Limb (tissue), 2 donors: ENCODE measurements around the gene RIMBP2.
"Not testable (repeated sequence)": the region's sequence is repeated elsewhere in the genome, so short reads cannot be mapped to it uniquely, and the experiment has no call there.

Experiments
- DNase-seq, 2 donors: peaks; one replicate each; pipeline ENCODE4 v3.0.0-alpha.2; 2016; ENCODE audit errors: extremely low spot score in 2 of 2

Gene RIMBP2

GRCh38 chr12:130596241-130596640 lies 119.9 kb downstream of the RIMBP2 start:
- no peak for DNase-seq

GRCh38 chr12:130595566-130595965 lies 120.5 kb downstream of the RIMBP2 start:
- no peak for DNase-seq

GRCh38 chr12:130593056-130593455 lies 123.0 kb downstream of the RIMBP2 start:
- no peak for DNase-seq

GRCh38 chr12:130592641-130593040 lies 123.5 kb downstream of the RIMBP2 start:
- DNase-seq = no peak

GRCh38 chr12:130591736-130592135 lies 124.4 kb downstream of the RIMBP2 start:
- DNase-seq = no peak

GRCh38 chr12:130590685-130591084 lies 125.4 kb downstream of the RIMBP2 start:
- DNase-seq = no peak

- DNase-seq = no peak
Measured at GRCh38 chr12:130589540-130590317, 126.4 kb downstream of the RIMBP2 start.

- no peak for DNase-seq
Measured at GRCh38 chr12:130588696-130589539, 127.2 kb downstream of the RIMBP2 start.

GRCh38 chr12:130587966-130588365 lies 128.1 kb downstream of the RIMBP2 start:
- no peak for DNase-seq

- DNase-seq = not testable (repeated sequence)
Measured at GRCh38 chr12:130584475-130584874, 131.6 kb downstream of the RIMBP2 start.

GRCh38 chr12:130583800-130584199 lies 132.3 kb downstream of the RIMBP2 start:
- no peak for DNase-seq

GRCh38 chr12:130583317-130583716 lies 132.8 kb downstream of the RIMBP2 start:
- no peak for DNase-seq

GRCh38 chr12:130582286-130582685 lies 133.8 kb downstream of the RIMBP2 start:
- DNase-seq = no peak

GRCh38 chr12:130581782-130582181 lies 134.3 kb downstream of the RIMBP2 start:
- no peak for DNase-seq

- DNase-seq = no peak
Measured at GRCh38 chr12:130579231-130579630, 136.9 kb downstream of the RIMBP2 start.

- DNase-seq = no peak
Measured at GRCh38 chr12:130577351-130577750, 138.7 kb downstream of the RIMBP2 start.

GRCh38 chr12:130576371-130576816 lies 139.7 kb downstream of the RIMBP2 start:
- peak in 1 of 2 donors; percentile 40 for DNase-seq

GRCh38 chr12:130574402-130574801 lies 141.7 kb downstream of the RIMBP2 start:
- DNase-seq = no peak

- DNase-seq = no peak
Measured at GRCh38 chr12:130573766-130574165, 142.3 kb downstream of the RIMBP2 start.

GRCh38 chr12:130573235-130573634 lies 142.9 kb downstream of the RIMBP2 start:
- DNase-seq = no peak

- DNase-seq = no peak
Measured at GRCh38 chr12:130572553-130572952, 143.5 kb downstream of the RIMBP2 start.

GRCh38 chr12:130571734-130572133 lies 144.4 kb downstream of the RIMBP2 start:
- DNase-seq = no peak
